HG03103 (cell line): Measurements from ENCODE around the gene SPON2.
"Not testable (repeated sequence)": the region's sequence is repeated elsewhere in the genome, so short reads cannot be mapped to it uniquely, and the experiment has no call there.

Source experiments
- ATAC-seq: cut with Tn5 transposase; IDR thresholded peaks from one replicate; pipeline ENCODE4 v1.9.1; 2021; ENCODE audit warnings: low read depth; ENCODE audit not compliant: unreplicated experiment

SPON2 gene

GRCh38 chr4:1154126-1154522 lies 18.3 kb downstream of the SPON2 start:
- ATAC-seq, result no peak

GRCh38 chr4:1153567-1154090 lies 18.8 kb downstream of the SPON2 start:
- no peak for ATAC-seq

- no peak for ATAC-seq
Measured at GRCh38 chr4:1152290-1152689, 20.1 kb downstream of the SPON2 start.

GRCh38 chr4:1151541-1151940 lies 20.8 kb downstream of the SPON2 start:
- no peak for ATAC-seq

- ATAC-seq, result no peak
Measured at GRCh38 chr4:1150875-1151274, 21.5 kb downstream of the SPON2 start.

GRCh38 chr4:1139860-1140259 lies 32.5 kb downstream of the SPON2 start:
- ATAC-seq, result no peak

- ATAC-seq, result no peak
Measured at GRCh38 chr4:1137850-1138249, 34.5 kb downstream of the SPON2 start.

- no peak for ATAC-seq
Measured at GRCh38 chr4:1137063-1137776, 35.2 kb downstream of the SPON2 start.

GRCh38 chr4:1136048-1136447 lies 36.3 kb downstream of the SPON2 start:
- no peak for ATAC-seq

GRCh38 chr4:1133033-1133432 lies 39.4 kb downstream of the SPON2 start:
- no peak for ATAC-seq

GRCh38 chr4:1130316-1131186 lies 41.8 kb downstream of the SPON2 start:
- no peak for ATAC-seq

GRCh38 chr4:1126506-1126905 lies 45.9 kb downstream of the SPON2 start:
- no peak for ATAC-seq

- not testable (repeated sequence) for ATAC-seq
Measured at GRCh38 chr4:1125466-1125865, 46.9 kb downstream of the SPON2 start.

GRCh38 chr4:1124818-1125217 lies 47.6 kb downstream of the SPON2 start:
- ATAC-seq, result no peak

- no peak for ATAC-seq
Measured at GRCh38 chr4:1122505-1122904, 49.9 kb downstream of the SPON2 start.
